SKM-1 treated with dmso at 0.1 percent for 144 hours (cell line): ENCODE measurements around the gene ATP6V1C2.
"Not testable (repeated sequence)": the region's sequence is repeated elsewhere in the genome, so short reads cannot be mapped to it uniquely, and the experiment has no call there.

Experiments
- DNase-seq: peaks from one replicate; lab custom pipeline; 2025; ENCODE audit not compliant: unreplicated experiment; lab: John Stamatoyannopoulos, UW

Gene ATP6V1C2

GRCh38 chr2:10812362-10813162 is 91.1 kb downstream of the ATP6V1C2 start, which contains the start of gene PDIA6:
PDIA6 (minus strand) TSS chr2:10812785; CDS start chr2:10812696, 89 bp downstream.
- peak; percentile 89 for DNase-seq

GRCh38 chr2:10813163-10814138 is 92.0 kb downstream of the ATP6V1C2 start:
- not testable (repeated sequence) for DNase-seq

- no peak for DNase-seq
Observed at GRCh38 chr2:10814142-10814541, 92.7 kb downstream of the ATP6V1C2 start.

- DNase-seq, result no peak
Observed at GRCh38 chr2:10814571-10815331, 93.3 kb downstream of the ATP6V1C2 start.

- DNase-seq, result no peak
Observed at GRCh38 chr2:10817413-10817812, 96.0 kb downstream of the ATP6V1C2 start.

GRCh38 chr2:10818305-10818704 is 96.9 kb downstream of the ATP6V1C2 start:
- DNase-seq, result not testable (repeated sequence)

GRCh38 chr2:10818984-10819383 is 97.6 kb downstream of the ATP6V1C2 start:
- no peak for DNase-seq

- DNase-seq, result no peak
Observed at GRCh38 chr2:10819714-10820314, 98.4 kb downstream of the ATP6V1C2 start.

GRCh38 chr2:10820562-10820961 is 99.1 kb downstream of the ATP6V1C2 start:
- no peak for DNase-seq

GRCh38 chr2:10820978-10821695 is 99.7 kb downstream of the ATP6V1C2 start:
- DNase-seq, result peak; percentile 28

GRCh38 chr2:10824191-10824590 is 102.8 kb downstream of the ATP6V1C2 start:
- no peak for DNase-seq

GRCh38 chr2:10826026-10826425 is 104.6 kb downstream of the ATP6V1C2 start:
- no peak for DNase-seq

- DNase-seq, result no peak
Observed at GRCh38 chr2:10826625-10827024, 105.2 kb downstream of the ATP6V1C2 start.

GRCh38 chr2:10828346-10828745 is 106.9 kb downstream of the ATP6V1C2 start:
- DNase-seq, result no peak

- no peak for DNase-seq
Observed at GRCh38 chr2:10829299-10829698, 107.9 kb downstream of the ATP6V1C2 start.

- no peak for DNase-seq
Observed at GRCh38 chr2:10830203-10830602, 108.8 kb downstream of the ATP6V1C2 start.

- no peak for DNase-seq
Observed at GRCh38 chr2:10830641-10831399, 109.4 kb downstream of the ATP6V1C2 start.

- no peak for DNase-seq
Observed at GRCh38 chr2:10831400-10831985, 110.1 kb downstream of the ATP6V1C2 start.
